GM12874 (cell line): ENCODE data around the gene CYCS.

Experiments used
- CTCF ChIP-seq: IDR thresholded peaks from 2 replicates; pipeline ENCODE4 v1.5.1; 2011; ENCODE audit warnings: low read depth, mild to moderate bottlenecking, control low read depth, low read length, moderate library complexity; ENCODE audit not compliant: insufficient read depth

CYCS gene

DNA sequence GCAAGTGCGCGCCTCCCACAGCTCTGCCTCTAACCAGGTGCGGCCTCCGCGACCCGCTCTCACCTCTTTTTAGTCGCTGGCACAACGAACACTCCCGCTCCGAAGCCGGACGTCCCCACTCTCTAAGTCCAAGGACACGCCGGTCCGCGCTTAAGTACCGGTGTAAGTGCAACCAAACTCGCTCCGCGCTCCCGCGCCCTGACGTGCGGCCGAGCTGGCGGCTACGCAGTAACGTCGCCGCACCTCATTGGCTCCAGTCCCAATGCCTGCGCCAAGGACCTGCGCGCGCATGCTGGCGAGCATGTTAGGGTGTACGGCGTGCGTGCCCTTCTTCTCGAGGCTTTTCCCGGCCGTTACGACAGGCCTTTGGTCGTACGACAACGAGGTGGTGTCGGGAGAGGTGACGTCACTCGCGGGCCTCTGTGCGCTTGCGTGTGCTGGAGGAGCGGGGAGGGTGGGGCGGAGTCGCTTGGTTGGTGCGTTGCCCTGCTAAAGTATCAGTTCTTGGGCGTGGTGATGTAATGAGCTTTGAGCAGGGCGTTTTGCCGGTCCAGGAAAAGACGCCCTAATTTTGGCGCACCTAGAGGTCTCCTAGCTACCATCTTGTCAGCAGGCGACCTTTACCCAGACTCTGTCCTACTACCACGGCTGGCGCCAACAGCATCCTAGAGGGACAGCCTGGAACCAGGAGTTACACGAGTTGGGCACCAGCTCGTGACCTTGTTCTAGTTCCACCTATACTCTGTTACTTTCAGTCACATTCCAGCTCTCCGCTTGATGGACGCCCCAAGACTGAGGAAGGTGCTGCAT lies at the start of gene CYCS:
CYCS (minus strand) TSS at position 124 of the 810 bp plus-strand sequence. CDS start 1,141 bp downstream, outside the sequence.
- no peak for TF ChIP-seq CTCF

DNA sequence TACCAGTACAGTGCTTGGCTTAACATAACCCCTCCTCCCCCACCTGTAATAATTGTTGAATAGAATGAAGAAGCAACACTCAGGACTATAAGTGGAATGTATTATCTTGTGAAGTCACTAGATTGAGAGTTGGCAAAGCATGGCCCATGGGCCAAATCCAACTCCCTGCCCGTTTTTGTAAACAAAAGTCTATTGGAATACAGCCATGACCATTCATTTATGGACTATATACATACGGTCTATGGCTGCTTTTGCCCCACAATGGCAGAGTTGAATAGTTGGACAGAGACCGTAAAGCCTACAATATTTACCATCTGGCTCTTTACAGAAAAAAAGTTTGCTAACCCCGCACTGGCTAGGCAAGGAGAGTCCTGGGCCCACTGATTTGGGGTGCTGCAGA lies 48.1 kb upstream of the CYCS start:
- no peak for TF ChIP-seq CTCF

DNA sequence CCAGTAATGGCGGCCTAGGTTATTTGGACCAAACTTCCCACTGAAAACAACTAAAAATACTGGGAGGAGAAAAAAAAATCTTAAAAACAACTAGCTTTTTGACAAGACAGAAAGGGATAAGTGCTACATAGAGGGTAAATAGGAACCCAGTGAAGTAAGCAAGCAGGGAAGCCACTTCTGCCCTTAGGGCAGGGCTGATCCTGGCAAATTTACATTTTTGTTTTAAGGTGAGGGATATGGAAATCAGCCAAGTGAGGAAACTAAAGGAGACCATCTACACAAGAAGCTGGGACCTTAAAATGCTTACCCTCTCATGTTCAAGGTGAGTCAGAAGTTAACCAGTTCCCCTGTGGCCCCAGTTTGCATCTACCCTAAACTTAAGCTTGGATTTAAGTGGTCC lies 46.5 kb upstream of the CYCS start:
- no peak for TF ChIP-seq CTCF

GRCh38 chr7:25171071-25171470 lies 46.0 kb upstream of the CYCS start:
- TF ChIP-seq CTCF: no peak

GRCh38 chr7:25169683-25170082 lies 44.6 kb upstream of the CYCS start:
- TF ChIP-seq CTCF: no peak

DNA sequence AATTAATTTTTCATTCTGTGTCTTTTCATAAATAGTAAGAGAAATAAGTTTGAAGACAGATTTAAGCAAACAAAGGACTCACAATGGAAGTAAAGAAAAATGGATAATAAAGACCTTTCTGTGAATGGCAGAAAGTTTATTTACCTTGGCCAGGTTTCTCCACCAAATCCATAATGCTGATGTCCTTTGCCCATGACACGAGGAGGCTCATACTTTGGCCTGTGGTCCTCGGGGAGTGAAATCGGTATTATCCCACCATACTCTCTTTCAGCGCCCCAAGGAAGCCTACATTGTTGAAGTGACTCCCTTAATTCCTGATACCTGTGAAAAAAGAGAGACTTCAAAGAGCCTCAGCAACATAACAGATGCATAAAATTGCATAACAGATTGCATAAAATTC lies 43.1 kb upstream of the CYCS start:
- TF ChIP-seq CTCF: no peak

- TF ChIP-seq CTCF: no peak
These were observed 42.3 kb upstream of the CYCS start for GRCh38 chr7:25167262-25167843.
